GM19395 (cell line): ENCODE data around the gene KIF16B.
"Not testable (repeated sequence)": the region's sequence is repeated elsewhere in the genome, so short reads cannot be mapped to it uniquely, and the experiment has no call there.

Source experiments
- ATAC-seq: cut with Tn5 transposase; IDR thresholded peaks from one replicate; pipeline ENCODE4 v1.9.1; 2021; ENCODE audit warnings: mild to moderate bottlenecking, moderate library complexity; ENCODE audit not compliant: unreplicated experiment

Gene KIF16B

DNA sequence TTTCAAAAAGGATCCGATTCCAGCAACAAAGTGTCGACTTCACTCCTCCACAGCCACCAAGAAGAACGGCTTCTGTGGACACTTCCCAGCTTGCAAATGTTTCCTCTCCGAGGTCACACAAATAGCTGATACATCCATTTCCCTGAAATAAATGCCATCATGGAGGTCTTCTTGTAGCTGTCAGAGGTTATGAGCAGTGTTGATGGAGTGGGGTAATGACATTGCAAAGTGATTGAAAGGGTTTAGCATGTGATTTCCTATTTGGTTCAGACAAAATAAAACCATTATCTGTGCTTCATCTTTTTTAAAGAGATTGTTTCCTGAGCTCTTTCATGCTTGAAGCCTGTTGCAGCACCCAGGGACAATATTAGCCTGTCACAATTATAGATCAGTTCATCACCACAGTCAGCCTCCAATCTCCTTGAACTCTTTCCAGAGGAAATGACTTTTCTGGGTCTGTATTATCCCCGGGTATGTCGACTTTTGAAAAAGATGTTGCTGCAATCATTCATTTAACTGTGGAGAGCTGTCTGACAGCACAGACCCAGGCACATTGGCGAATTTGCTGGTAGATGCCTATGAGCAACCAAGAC is 16.9 kb upstream of the KIF16B start:
- ATAC-seq: no peak

DNA sequence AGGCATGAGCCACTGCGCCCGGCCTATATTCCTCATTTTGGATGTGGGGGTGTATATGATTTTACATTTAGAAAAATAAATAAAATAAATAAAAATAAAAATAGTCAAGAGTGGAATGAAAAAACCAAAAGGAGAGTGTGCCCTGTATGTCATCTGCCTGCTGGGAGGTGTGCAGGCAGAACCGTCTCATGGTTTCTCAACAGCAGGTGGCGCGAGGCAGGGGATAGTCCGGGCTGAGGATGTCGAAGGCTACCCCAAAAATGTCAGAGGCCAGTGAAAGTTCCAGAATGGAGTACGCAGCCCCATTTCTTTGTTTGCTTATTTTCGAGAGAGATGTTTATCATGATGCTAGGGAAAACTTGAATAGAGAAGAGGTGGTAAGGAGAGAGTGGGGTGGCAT is 16.4 kb upstream of the KIF16B start:
- ATAC-seq: no peak

DNA sequence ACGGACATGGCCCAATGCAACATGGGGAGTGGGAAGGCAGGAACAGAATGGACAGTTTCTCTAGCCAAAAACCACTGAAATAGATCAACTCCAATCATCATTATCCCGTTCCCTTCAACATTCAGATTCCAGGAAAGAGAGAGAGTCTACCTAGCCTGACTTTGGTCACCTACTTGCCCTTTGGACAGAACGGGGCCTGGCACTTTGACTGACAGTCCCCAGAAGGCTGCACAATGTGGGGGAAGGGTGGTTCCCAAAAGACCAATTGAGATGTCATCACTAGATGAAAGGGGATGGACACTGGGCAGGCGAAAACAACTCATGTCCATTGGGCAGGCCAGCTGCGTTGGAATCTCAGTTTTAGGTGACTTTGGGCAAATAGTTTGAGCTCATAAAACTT is 15.0 kb upstream of the KIF16B start:
- no peak for ATAC-seq

DNA sequence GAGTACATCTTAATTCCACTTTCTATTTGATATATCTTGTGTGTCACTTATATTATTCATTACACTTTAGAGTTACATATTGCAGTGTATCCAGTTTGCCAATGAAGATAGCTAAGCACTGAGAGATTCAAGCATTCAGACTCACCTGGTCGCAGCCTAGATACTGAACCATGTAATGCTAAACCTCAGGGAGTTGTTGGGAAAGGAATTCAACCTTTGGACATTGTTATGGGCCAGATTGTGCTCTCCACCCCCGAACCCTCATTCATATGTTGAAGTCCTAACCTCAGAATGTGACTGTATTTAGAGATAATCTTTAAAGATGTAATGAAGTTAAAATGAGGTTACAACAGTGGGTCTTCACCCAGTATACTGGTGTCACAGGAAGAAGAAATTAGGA is 13.8 kb upstream of the KIF16B start:
- no peak for ATAC-seq

DNA sequence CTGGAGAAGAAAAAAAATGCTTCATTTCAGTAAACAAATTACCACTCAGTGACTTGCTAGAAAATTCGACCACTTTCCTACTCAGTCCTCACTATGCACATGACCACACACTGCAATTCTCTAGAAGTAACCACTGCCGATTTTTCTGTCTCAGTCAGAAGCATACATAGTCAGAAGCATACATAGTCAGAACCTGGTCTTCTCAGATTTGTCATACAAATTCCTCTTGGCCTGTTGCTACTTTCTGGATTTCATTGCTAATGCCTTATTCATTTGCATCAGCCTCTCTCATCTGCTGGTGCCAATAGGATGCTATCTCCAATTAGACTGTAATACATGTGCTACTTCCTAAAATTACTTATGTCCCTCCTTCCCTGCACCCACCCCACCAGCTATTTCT is 10.2 kb upstream of the KIF16B start:
- ATAC-seq: no peak

DNA sequence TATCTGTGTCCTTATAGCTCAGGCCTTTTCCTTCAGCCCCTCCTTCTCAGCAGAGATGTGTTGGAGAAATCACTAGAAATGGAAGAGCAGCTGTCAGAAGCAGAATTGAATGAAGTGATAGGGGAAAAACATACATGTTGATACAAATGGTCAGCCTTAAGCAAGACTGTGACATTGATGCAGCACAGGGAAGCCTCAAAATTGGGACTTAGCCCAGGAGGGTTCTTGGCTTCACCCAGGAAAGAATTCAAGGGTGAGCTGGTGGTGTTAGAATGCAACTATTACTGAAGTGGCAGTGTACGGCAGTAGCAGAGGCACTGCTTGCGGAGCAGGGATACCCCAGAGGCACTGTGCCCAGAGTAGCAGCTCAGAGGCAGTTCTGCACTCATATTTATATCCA is 8.0 kb upstream of the KIF16B start:
- ATAC-seq: no peak

DNA sequence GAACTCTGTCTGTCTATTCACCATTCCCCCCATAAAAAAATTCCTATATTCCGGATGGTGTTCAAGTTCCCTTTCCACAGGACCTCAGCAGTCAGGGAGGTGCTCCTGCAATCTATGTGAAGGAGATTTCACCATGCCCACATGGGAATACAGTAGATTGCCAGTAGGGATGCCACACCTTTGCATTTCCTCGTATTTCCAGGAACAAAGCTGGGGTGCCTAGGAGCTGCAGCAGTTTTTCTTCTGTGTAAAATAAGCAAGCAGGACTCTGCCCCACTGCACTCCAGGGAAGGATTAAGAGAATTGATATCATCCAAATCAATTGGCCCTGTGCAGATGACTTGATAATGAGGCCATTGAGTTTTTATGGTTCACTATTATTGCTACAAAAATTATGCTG is 7.4 kb upstream of the KIF16B start:
- ATAC-seq: no peak

DNA sequence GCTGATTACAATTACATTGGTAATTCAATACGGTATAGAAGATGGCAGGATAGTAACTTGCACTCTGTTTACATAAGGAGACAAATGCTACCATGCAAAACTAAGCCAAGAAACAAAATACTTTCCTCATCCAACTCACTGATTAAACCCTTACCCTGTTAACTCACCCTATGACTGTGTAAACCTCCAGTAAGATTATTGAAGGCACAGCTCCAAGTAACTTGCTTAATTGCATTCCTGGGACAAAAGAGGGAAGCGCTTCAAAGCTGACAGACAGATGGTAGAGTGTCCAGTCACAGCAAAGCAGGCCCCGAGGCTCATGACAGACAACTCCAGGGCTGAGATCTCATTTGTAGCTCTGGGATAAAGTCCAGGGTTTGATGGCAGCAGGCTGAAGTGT is 6.9 kb upstream of the KIF16B start:
- no peak for ATAC-seq

DNA sequence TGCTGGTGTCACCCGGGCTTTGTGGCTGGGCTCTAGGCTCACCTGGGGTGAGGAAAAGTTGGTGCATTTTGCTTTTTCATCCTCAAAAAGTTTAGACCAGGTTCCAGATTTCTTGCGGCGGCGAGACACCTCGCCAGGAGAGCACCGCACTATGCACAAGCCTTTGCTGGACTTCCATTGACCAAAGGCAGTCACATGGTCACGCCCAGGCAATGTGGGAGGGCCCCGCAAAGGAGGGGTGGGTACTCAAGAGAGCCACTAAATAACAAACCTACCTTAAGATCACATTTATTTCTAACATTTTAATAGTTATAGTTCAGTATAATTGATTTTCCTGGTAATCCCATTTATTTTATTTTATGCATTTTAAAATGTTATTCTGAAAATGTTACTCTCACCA is 3.0 kb upstream of the KIF16B start:
- ATAC-seq: no peak

DNA sequence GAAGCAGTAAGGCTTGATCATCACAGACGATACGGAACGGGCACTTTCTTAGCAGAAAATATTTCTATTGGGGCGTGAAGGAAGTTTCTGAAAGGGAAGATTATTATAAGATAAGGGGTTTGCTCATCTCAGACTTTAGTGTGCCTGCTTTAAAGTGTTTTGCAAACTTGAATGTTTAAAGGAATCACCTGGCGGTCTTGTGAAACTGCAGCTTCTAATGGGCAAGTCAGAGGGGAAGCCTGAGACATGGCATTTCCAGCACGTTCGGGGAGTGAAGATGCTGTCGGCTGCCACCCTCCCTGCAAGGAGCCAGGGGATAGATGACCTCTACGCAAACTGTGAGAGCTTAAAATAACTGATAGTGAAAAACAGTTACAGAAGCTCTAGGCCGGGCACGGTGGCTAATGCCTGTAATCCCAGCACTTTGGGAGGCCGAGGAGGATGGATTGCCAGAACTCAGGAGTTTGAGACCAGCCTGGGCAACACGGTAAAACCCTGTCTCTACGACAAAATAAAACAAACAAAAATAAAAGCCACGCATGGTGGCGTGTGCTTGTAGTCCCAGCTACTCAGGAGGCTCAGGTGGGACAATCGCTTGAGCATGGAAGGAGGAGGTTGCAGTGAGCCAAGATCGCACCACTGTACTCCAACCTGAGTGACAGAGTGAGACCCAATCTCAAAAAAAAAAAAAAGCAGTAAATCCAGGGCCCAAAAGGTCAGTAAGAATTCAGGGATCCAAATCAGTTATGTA is 2.3 kb upstream of the KIF16B start:
- ATAC-seq: peak; percentile 2

DNA sequence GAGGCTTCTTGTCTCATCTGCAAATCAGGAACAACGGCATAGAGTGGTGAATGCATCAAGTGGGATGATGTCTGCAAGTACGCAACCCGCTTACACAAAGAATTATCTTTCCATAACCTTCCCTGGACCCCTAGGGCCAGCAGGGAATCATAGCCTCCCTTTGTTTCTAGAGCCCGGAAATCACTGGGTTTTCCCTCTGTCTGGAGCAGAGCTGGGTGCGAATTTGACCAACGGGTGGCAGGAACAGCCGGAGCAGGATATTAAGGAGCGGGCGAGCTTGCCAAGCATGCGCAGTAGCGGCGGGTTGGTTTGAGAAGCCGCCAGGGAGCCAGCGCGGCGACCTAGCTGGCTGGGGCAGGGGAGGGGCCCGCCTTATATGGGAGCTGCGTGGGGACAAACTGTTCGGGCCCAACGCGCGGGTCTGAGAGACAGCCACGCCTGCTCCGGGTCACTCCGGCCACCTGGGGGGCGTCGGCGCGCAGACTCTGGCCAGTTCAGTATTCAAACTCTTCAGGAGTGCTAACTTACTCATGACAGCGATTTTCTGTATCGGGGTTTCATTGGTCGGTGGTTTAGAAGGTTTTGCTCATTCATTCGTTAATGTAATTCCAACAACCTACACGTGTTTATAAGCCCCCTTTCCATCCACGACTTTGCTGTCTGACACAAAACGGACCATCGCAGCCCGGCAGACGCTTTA is 1.6 kb upstream of the KIF16B start:
- ATAC-seq: peak; percentile 68

DNA sequence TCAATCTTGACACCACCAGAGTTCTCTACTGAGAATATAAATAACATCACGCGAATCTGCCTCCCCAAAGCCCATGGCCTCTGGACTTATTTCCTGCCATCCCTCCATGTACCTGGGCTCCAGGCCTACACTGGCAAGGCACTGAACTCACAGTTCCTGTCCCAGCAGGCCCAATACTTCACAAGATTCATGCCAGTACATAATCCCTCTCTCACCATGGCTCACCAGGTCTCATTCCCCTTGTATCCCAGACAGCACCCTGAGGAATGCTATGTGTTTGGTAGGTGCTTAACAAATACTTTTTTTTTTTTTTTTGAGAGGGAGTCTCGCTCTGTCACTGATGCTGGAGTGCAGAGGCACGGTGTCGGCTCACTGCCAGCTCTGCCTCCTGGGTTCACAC is 1.9 kb downstream of the KIF16B start:
- no peak for ATAC-seq

DNA sequence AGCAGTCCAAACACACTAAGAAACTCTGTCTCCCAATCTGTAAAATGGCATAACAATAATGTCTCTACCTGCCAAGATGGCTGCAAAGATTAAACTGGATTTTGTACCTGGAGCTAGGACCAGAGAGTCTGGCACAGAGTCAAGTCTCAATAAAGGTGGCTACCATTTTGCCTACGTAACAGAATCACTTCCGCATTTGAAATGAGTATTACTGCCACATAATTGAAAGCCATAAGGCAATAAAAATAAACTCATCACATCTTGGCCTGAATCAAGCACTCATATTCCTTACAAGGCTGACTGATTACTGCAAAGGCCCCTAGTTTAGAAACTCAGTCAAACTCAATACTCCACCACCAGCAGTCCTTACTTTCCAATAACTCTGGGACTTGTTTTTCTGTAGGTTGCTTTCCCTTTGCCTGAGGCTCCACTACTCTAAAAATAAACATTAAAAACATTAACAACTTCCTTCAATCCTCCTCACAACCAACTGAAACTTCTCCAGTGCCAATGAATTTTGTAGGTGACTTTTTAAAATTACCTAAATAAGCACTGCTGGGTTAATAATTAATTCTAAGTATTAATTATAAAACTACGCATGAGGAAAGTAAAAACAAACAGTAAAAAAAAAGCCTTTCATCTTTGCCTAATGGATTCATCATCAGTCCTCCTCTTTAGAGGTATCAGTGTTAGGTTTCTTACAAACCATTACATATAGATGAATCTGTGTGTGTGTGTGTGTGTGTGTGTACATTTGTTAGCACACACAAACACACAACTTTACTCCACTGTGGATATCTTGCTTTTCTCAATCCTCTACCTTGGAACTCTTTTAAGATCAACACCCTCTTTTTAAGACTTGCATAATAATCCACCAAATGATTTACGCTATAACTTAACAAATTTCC is 3.7 kb downstream of the KIF16B start:
- no peak for ATAC-seq

DNA sequence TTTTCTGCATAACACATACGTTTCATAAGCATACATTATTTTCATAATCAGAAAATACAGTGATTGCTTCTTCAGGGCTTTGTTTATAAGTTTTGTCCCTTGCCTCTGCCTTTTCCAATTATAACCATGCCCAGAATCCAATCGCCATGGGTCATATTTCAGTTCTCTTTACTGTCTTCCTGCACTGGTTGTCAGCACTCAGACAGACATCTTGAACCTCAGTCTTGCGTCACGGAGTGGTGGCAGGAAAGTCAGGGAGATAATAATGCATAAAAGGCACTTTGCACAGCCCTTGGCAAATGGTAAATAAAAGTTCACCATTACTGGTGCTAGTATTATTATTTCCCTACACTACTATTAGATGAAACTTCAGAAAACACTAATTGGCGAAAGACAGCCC is 7.2 kb downstream of the KIF16B start:
- no peak for ATAC-seq

DNA sequence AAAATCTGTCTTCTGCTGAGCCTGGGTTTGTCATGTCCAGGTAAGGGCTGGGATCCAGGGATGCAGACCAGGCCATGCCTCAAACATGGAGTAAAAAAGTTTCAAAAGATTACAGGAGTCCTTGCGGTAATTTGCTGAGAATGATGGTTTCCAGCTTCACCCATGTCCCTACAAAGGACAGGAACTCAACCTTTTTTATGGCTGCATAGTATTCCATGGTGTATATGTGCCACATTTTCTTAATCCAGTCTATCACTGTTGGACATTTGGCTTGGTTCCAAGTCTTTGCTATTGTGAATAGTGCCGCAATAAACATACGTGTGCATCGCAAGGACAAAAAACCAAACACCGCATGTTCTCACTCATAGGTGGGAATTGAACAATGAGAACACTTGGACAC is 9.2 kb downstream of the KIF16B start:
- ATAC-seq: not testable (repeated sequence)

DNA sequence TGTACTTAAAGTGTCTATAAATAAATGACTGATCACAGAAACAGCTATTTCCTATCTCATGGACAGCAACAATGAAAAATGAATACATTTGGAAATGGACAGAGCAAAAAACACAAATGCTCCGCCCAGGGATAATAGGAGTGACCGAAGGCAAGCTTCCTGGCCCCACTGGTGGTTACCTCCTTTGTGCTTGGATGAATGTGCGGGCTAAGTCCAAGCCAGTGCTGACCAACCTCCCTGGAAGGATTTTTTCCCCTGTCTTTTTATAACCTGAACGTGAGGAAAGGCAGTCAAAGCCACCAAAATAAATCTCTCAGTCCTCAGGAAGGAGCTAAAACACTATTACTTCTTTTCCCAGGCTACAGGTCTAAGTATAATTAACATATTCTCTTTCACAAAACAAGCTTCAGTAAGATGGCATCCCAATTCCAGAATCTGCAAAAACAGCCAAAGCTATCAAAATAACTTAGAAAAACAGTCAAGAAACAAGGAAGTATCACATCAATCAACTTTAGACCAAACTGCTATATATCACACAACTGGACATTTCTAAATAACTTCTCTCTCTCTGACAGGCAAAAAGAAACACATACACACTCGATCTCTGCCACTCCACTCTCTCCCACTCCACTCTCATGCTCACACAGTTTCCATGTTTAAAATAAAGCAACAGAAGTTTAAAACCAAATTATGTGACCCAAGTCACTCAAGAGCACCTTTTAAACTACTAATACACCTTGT is 10.0 kb downstream of the KIF16B start:
- no peak for ATAC-seq

DNA sequence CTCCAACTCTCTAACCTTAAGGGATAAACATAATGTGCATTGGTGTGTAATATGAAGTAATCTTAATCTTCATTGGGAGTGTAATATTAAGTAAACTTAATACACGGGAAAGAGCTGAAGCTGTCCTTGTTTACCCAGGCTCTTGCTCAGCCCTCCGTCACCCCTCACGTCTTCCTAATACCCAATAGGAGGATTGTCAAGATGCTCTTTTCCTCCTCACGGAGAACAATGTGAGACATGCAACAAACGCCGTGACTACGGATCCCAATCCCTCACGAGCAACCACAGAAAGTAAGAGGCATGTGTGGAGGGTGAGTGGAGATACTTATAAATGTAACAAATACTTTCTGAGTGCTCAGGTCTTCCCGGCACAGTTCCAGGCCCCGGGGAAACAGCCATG is 11.0 kb downstream of the KIF16B start:
- ATAC-seq: no peak

DNA sequence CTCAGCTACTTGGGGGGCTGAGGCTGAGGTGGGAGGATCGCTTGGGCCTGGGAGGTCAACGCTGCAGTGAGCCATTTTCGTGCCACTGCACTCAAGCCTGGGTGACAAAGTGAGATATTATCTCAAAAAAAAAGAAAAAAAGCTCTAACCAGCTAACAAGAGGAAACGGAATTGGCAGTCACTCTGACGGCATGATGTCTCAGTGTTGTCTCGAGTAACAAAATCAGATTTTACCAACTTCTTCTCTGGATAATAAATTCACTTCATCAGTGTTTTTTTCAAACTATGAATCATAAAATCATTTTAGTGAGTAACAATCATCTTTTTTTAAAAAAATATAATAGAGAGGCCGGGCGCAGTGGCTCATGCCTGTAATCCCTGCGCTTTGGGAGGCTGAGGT is 12.6 kb downstream of the KIF16B start:
- ATAC-seq: no peak

DNA sequence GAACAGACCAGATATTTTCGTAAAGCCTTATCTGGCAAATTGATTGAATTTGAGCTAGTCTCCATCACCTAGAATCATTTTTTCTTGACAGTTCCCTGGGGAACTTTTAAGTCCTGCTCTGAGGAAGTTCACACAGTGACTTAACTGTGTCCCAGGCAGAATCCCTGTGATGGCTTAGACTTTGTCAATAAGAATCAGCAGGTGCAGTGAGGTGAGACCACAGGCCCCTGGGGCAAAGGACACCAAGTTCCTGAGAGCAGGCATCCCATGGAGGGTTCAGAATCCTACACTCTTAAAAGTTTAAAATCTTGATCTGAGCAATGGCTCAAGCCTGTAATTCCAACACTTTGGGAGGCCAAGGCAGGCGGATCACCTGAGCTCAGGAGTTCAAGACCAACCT is 13.0 kb downstream of the KIF16B start:
- ATAC-seq: no peak

DNA sequence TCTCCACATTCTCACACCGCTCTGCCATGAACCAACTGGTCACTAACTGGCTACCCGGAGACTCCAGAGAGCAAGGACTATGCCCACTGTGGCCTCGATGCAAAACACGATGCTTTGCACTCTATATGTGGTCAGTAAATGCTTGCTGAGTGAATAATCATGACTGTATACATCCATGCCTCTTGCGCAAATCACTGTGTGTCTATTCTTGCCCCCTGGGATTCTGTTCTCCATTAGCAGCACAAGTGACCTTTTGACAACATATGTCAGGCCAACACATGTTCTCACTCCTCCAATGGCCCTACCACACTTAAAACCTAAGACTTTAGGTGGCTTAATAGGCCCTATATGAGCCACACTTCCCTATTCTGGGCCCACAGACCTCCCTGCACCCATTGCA is 16.9 kb downstream of the KIF16B start:
- ATAC-seq: no peak

DNA sequence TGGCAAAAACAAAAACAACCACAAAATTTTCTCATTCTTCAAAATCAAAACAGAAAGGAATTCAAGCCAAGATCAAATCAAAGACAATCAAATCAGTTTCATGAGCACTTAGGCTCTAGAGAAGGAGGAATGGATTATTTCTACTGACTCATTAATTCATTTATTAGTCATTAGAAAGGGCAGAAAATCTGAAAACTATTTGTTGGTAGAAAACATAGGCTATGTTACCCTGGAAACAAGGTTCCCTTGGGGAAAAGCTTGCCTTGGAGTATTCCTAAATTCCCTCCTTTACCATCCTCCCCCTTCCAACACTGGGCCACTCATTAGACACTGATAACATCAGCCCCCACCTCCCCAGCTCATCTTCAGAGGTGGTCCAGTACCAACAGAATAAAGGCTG is 17.5 kb downstream of the KIF16B start:
- ATAC-seq: no peak
